ENCODE data around the gene TVP23A. TPM values are rescaled to one million over a fixed set of nuclear protein-coding genes. Genes with fewer than 3 reads are reported as not detected.

The TVP23A gene
- polyA plus RNA-seq, 3 donors = 0.06 to 0.17 (median 0.08) TPM

DNA sequence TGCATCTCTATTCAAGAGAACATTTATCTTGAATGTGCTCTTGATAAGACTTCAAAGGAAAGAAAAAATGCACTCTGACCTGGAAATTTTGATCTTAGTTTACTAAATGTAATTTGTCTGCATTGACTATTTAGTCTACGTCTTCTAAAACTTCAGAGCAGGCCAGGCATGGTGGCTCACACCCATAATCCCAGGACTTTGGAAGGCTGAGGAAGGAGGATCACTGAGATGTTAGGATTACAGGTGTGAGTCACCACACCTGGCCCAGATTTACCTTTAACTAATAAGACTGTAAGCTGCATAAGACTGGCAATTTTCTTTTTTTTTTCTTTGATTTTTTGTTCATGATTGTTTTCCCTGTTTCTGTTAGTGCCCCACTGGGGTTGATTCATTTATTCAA is 39.6 kb upstream of the TVP23A start:
- Histone ChIP-seq H4K20me1 (ENCODE audit: insufficient read depth, low read length) (no peaks in the 10 kb centered on the region), H3K27me3 (ENCODE audit: control insufficient read depth in 2 of 2, insufficient read depth in 2 of 2, low read length in 2 of 2) (no peaks in the 10 kb centered on the region), H3K9ac (ENCODE audit: insufficient read depth, low read length, poor library complexity, severe bottlenecking) (no peak overlapping the region), H3K4me2 (replicated peaks; ENCODE audit: extremely low read depth, low read length, poor library complexity, severe bottlenecking) (no peak overlapping the region), H3K36me3 (replicated peaks in 1 of 2; ENCODE audit: control insufficient read depth in 1 of 2, insufficient read depth in 2 of 2, low read length in 2 of 2) (no peaks in the 10 kb centered on the region), H3K4me3 (replicated peaks in 1 of 3; ENCODE audit: low read depth in 2 of 3, low read length in 3 of 3) (no peak overlapping the region), H3K27ac (ENCODE audit: low read depth in 1 of 2, low read length in 2 of 2) (no peak overlapping the region), H2AFZ (ENCODE audit: insufficient read depth, low read depth, low read length, poor library complexity, severe bottlenecking) (no peak overlapping the region), H3K4me1 (ENCODE audit: control insufficient read depth in 1 of 2, insufficient read depth in 2 of 2, low read length in 2 of 2) (peaks cover 18 to 21% of the 10 kb centered on the region in 2 donors), H3K9me3 (replicated peaks in 1 of 2; ENCODE audit: control insufficient read depth in 1 of 2, insufficient read depth in 1 of 2, low read length in 2 of 2) (no peaks in the 10 kb centered on the region), H3K79me2 (ENCODE audit: insufficient read depth, low read length) (no peaks in the 10 kb centered on the region)
- WGBS (ENCODE audit: insufficient coverage) = no CpG with 5 or more reads among the region's 1 CpG
- no peak for TF ChIP-seq CTCF (IDR thresholded peaks at IDR 0.05)
- Mint-ChIP-seq H3K9me3 (peaks cover 0 to 8% (median 0%) of the 10 kb centered on the region in 7 donors), H3K4me3 (no peak overlapping the region), H3K4me1 (peaks cover 23% of the 10 kb centered on the region), H3K27ac (no peak overlapping the region), H3K36me3 (peaks cover 0 to 4% of the 10 kb centered on the region in 2 donors), H3K27me3 (ENCODE audit: low read depth in 3 of 3) (peaks cover 0 to 2% (median 0%) of the 10 kb centered on the region in 3 donors)
- intact Hi-C loops (cut with micrococcal nuclease) = loop anchor here in 1 of 2 donors (5.0 kb wide), 1 partner anchor 49 kb away; no protein-coding TSS in a partner anchor
- no peak for DNase-seq

- Mint-ChIP-seq H3K27ac (no peak overlapping the region), H3K27me3 (ENCODE audit: low read depth in 3 of 3) (no peaks in the 10 kb centered on the region), H3K4me1 (peaks cover 30% of the 10 kb centered on the region), H3K4me3 (no peak overlapping the region), H3K9me3 (peaks cover 0 to 8% (median 0%) of the 10 kb centered on the region in 7 donors), H3K36me3 (peaks cover 0 to 4% of the 10 kb centered on the region in 2 donors)
- TF ChIP-seq CTCF (IDR thresholded peaks at IDR 0.05) = no peak
- no peaks in the 10 kb centered on the region for H4K20me1 ChIP-seq (ENCODE audit: insufficient read depth, low read length)
- H3K36me3 ChIP-seq (replicated peaks in 1 of 2; ENCODE audit: control insufficient read depth in 1 of 2, insufficient read depth in 2 of 2, low read length in 2 of 2) = no peaks in the 10 kb centered on the region
- H3K9ac ChIP-seq (ENCODE audit: insufficient read depth, low read length, poor library complexity, severe bottlenecking) = no peak overlapping the region
- no peaks in the 10 kb centered on the region for H3K27me3 ChIP-seq (ENCODE audit: control insufficient read depth in 2 of 2, insufficient read depth in 2 of 2, low read length in 2 of 2)
- H2AFZ ChIP-seq (ENCODE audit: insufficient read depth, low read depth, low read length, poor library complexity, severe bottlenecking) = no peak overlapping the region
- peaks cover 24 to 28% of the 10 kb centered on the region in 2 donors for H3K4me1 ChIP-seq (ENCODE audit: control insufficient read depth in 1 of 2, insufficient read depth in 2 of 2, low read length in 2 of 2)
- H3K27ac ChIP-seq (ENCODE audit: low read depth in 1 of 2, low read length in 2 of 2) = no peak overlapping the region
- H3K4me2 ChIP-seq (replicated peaks; ENCODE audit: extremely low read depth, low read length, poor library complexity, severe bottlenecking) = no peak overlapping the region
- no peak for DNase-seq
- no peaks in the 10 kb centered on the region for H3K9me3 ChIP-seq (replicated peaks in 1 of 2; ENCODE audit: control insufficient read depth in 1 of 2, insufficient read depth in 1 of 2, low read length in 2 of 2)
- no peak overlapping the region for H3K4me3 ChIP-seq (replicated peaks in 1 of 3; ENCODE audit: low read depth in 2 of 3, low read length in 3 of 3)
- intact Hi-C loops (cut with micrococcal nuclease) = loop anchor here in 1 of 2 donors (5.0 kb wide), 1 partner anchor 51 kb away; no protein-coding TSS in a partner anchor
- WGBS (ENCODE audit: insufficient coverage) = no CpG with 5 or more reads among the region's 2 CpGs
- H3K79me2 ChIP-seq (ENCODE audit: insufficient read depth, low read length) = no peaks in the 10 kb centered on the region
Measured at GRCh38 chr16:10856042-10856441, 37.4 kb upstream of the TVP23A start.
